Activated T-helper 1 cell treated with Interleukin-2 at 50 U/mL for 16 hours (primary cell): Measurements from ENCODE around the gene GOLGA1.
"Not testable (repeated sequence)": the region's sequence is repeated elsewhere in the genome, so short reads cannot be mapped to it uniquely, and the experiment has no call there.

Experiments
- DNase-seq: peaks from one replicate; pipeline ENCODE4 v3.0.0-alpha.2; 2020; ENCODE audit warnings: low read depth

GOLGA1 gene

GRCh38 chr9:124858330-124859046 lies 82.4 kb downstream of the GOLGA1 start:
- DNase-seq = no peak

GRCh38 chr9:124857533-124858162 lies 83.2 kb downstream of the GOLGA1 start:
- DNase-seq = no peak

- DNase-seq = no peak
These were observed 84.7 kb downstream of the GOLGA1 start for GRCh38 chr9:124855944-124856765.

GRCh38 chr9:124855566-124855943 lies 85.3 kb downstream of the GOLGA1 start:
- DNase-seq = no peak

- no peak for DNase-seq
These were observed 86.1 kb downstream of the GOLGA1 start for GRCh38 chr9:124854822-124855221.

GRCh38 chr9:124854161-124854560 lies 86.7 kb downstream of the GOLGA1 start:
- DNase-seq = no peak

GRCh38 chr9:124853605-124854143 lies 87.2 kb downstream of the GOLGA1 start:
- DNase-seq = no peak

GRCh38 chr9:124852829-124853531 lies 87.9 kb downstream of the GOLGA1 start, which contains the start of gene WDR38:
TSS of gene WDR38 (plus strand) at chr9:124853460. CDS start at chr9:124853532, 72 bp downstream.
- DNase-seq = peak; percentile 64

- no peak for DNase-seq
These were observed 88.6 kb downstream of the GOLGA1 start for GRCh38 chr9:124852121-124852828.

GRCh38 chr9:124849801-124850200 lies 91.1 kb downstream of the GOLGA1 start:
- no peak for DNase-seq

GRCh38 chr9:124846969-124847368 lies 93.9 kb downstream of the GOLGA1 start:
- DNase-seq = no peak

- DNase-seq = not testable (repeated sequence)
These were observed 94.4 kb downstream of the GOLGA1 start for GRCh38 chr9:124846467-124846866.

- DNase-seq = no peak
These were observed 96.6 kb downstream of the GOLGA1 start for GRCh38 chr9:124844291-124844690.

GRCh38 chr9:124843456-124844034 lies 97.3 kb downstream of the GOLGA1 start:
- DNase-seq = no peak

GRCh38 chr9:124841075-124841821 lies 99.6 kb downstream of the GOLGA1 start:
- no peak for DNase-seq

- no peak for DNase-seq
These were observed 100.5 kb downstream of the GOLGA1 start for GRCh38 chr9:124840300-124840833.

GRCh38 chr9:124839612-124840299 lies 101.1 kb downstream of the GOLGA1 start:
- DNase-seq = no peak

GRCh38 chr9:124838567-124839275 lies 102.2 kb downstream of the GOLGA1 start:
- DNase-seq = not testable (repeated sequence)

- not testable (repeated sequence) for DNase-seq
These were observed 102.8 kb downstream of the GOLGA1 start for GRCh38 chr9:124838132-124838531.
